Muscle layer of colon (tissue), 2 donors: ENCODE results near the gene WNK2.

Experiments used
- H3K27ac ChIP-seq: one replicate; pipeline ENCODE4 v1.7.0; 2013; ENCODE audit warnings: low read depth, mild to moderate bottlenecking, low read length, moderate library complexity
- H3K27me3 ChIP-seq, 2 donors: one replicate each; pipeline ENCODE4 v1.7.0; 2013; ENCODE audit warnings: low read length in 2 of 2, mild to moderate bottlenecking in 2 of 2; ENCODE audit not compliant: insufficient read depth in 2 of 2, control insufficient read depth in 1 of 2
- H3K36me3 ChIP-seq: one replicate; pipeline ENCODE4 v1.7.0; 2013; ENCODE audit warnings: mild to moderate bottlenecking, low read length; ENCODE audit not compliant: insufficient read depth
- H3K4me1 ChIP-seq: one replicate; pipeline ENCODE4 v1.7.0; 2013; ENCODE audit warnings: mild to moderate bottlenecking, low read length; ENCODE audit not compliant: insufficient read depth
- H3K4me3 ChIP-seq, 2 donors: one replicate each; pipeline ENCODE4 v1.7.0; 2013; ENCODE audit warnings: low read length in 2 of 2, low read depth in 1 of 2, mild to moderate bottlenecking in 1 of 2, moderate library complexity in 1 of 2
- H3K9ac ChIP-seq: one replicate; pipeline ENCODE4 v1.7.0; 2013; ENCODE audit warnings: low read length
- H3K9me3 ChIP-seq: one replicate; pipeline ENCODE4 v1.7.0; 2013; ENCODE audit warnings: mild to moderate bottlenecking, low read length
- donor health status: abdominal sarcoma.
- donor health status: Adenocarcinoma of cecum.

Gene WNK2

GRCh38 chr9:93197670-93198069, 13.7 kb downstream of the WNK2 start:
- H3K27ac ChIP-seq, result no peak overlapping the region
- H3K9ac ChIP-seq, result no peak overlapping the region
- H3K27me3 ChIP-seq, result no peaks in the 10 kb centered on the region
- no peak overlapping the region for H3K4me3 ChIP-seq
- H3K9me3 ChIP-seq, result no peaks in the 10 kb centered on the region
- H3K36me3 ChIP-seq, result no peaks in the 10 kb centered on the region
- peaks cover 74% of the 10 kb centered on the region for H3K4me1 ChIP-seq

- no peak overlapping the region for H3K4me3 ChIP-seq
- H3K4me1 ChIP-seq, result peaks cover 71% of the 10 kb centered on the region
- H3K27ac ChIP-seq, result no peak overlapping the region
- no peaks in the 10 kb centered on the region for H3K27me3 ChIP-seq
- H3K9ac ChIP-seq, result no peak overlapping the region
- H3K9me3 ChIP-seq, result no peaks in the 10 kb centered on the region
- H3K36me3 ChIP-seq, result no peaks in the 10 kb centered on the region
Measured at GRCh38 chr9:93198117-93198837, 14.3 kb downstream of the WNK2 start.

GRCh38 chr9:93198838-93199625, 15.1 kb downstream of the WNK2 start:
- H3K27me3 ChIP-seq, result no peaks in the 10 kb centered on the region
- H3K27ac ChIP-seq, result no peak overlapping the region
- H3K9ac ChIP-seq, result no peak overlapping the region

GRCh38 chr9:93200449-93200742, 16.5 kb downstream of the WNK2 start:
- H3K4me1 ChIP-seq, result peaks cover 74% of the 10 kb centered on the region
- H3K27ac ChIP-seq, result no peak overlapping the region
- H3K9ac ChIP-seq, result no peak overlapping the region

More at GRCh38 chr9:93198838-93199625, 15.1 kb downstream of the WNK2 start:
- Histone ChIP-seq H3K36me3 (no peaks in the 10 kb centered on the region), H3K4me1 (peaks cover 72% of the 10 kb centered on the region), H3K4me3 (no peak overlapping the region), H3K9me3 (no peaks in the 10 kb centered on the region)

GRCh38 chr9:93200989-93201334, 17.0 kb downstream of the WNK2 start:
- no peaks in the 10 kb centered on the region for H3K36me3 ChIP-seq
- H3K4me1 ChIP-seq, result peaks cover 78% of the 10 kb centered on the region
- H3K27me3 ChIP-seq, result no peaks in the 10 kb centered on the region
- no peaks in the 10 kb centered on the region for H3K9me3 ChIP-seq
- no peak overlapping the region for H3K9ac ChIP-seq
- peak overlapping the region; percentile 47 for H3K27ac ChIP-seq
- no peak overlapping the region for H3K4me3 ChIP-seq

More at GRCh38 chr9:93200449-93200742, 16.5 kb downstream of the WNK2 start:
- Histone ChIP-seq H3K4me3 (no peak overlapping the region), H3K27me3 (no peaks in the 10 kb centered on the region), H3K36me3 (no peaks in the 10 kb centered on the region), H3K9me3 (no peaks in the 10 kb centered on the region)

- no peaks in the 10 kb centered on the region for H3K36me3 ChIP-seq
- H3K4me3 ChIP-seq, result no peak overlapping the region
- no peak overlapping the region for H3K9ac ChIP-seq
- H3K27me3 ChIP-seq, result no peaks in the 10 kb centered on the region
- H3K4me1 ChIP-seq, result peaks cover 77% of the 10 kb centered on the region
- H3K27ac ChIP-seq, result peak overlapping the region; percentile 43
- no peaks in the 10 kb centered on the region for H3K9me3 ChIP-seq
Measured at GRCh38 chr9:93203026-93203717, 19.2 kb downstream of the WNK2 start.

GRCh38 chr9:93203718-93204469, 20.0 kb downstream of the WNK2 start:
- no peaks in the 10 kb centered on the region for H3K27me3 ChIP-seq
- peak overlapping the region; percentile 85 for H3K27ac ChIP-seq
- H3K36me3 ChIP-seq, result no peaks in the 10 kb centered on the region
- peaks cover 79% of the 10 kb centered on the region for H3K4me1 ChIP-seq
- H3K9ac ChIP-seq, result no peak overlapping the region
- H3K4me3 ChIP-seq, result no peak overlapping the region
- H3K9me3 ChIP-seq, result no peaks in the 10 kb centered on the region

GRCh38 chr9:93204470-93205043, 20.6 kb downstream of the WNK2 start:
- no peak overlapping the region for H3K4me3 ChIP-seq
- no peak overlapping the region for H3K9ac ChIP-seq
- no peaks in the 10 kb centered on the region for H3K36me3 ChIP-seq
- no peaks in the 10 kb centered on the region for H3K9me3 ChIP-seq
- H3K27me3 ChIP-seq, result no peaks in the 10 kb centered on the region
- H3K4me1 ChIP-seq, result peaks cover 79% of the 10 kb centered on the region
- peak overlapping the region; percentile 85 for H3K27ac ChIP-seq

GRCh38 chr9:93205045-93205768, 21.3 kb downstream of the WNK2 start:
- H3K4me3 ChIP-seq, result peak overlapping the region; percentile 4 to 51
- H3K9me3 ChIP-seq, result no peaks in the 10 kb centered on the region
- H3K27ac ChIP-seq, result peak overlapping the region; percentile 85
- H3K36me3 ChIP-seq, result no peaks in the 10 kb centered on the region
- no peaks in the 10 kb centered on the region for H3K27me3 ChIP-seq
- H3K4me1 ChIP-seq, result peaks cover 79% of the 10 kb centered on the region
- H3K9ac ChIP-seq, result no peak overlapping the region

- H3K9me3 ChIP-seq, result no peaks in the 10 kb centered on the region
- H3K4me3 ChIP-seq, result peak overlapping the region in 1 of 2 donors; percentile 51
- peaks cover 71% of the 10 kb centered on the region for H3K4me1 ChIP-seq
- no peak overlapping the region for H3K9ac ChIP-seq
- no peaks in the 10 kb centered on the region for H3K27me3 ChIP-seq
- H3K27ac ChIP-seq, result peak overlapping the region; percentile 85
- H3K36me3 ChIP-seq, result no peaks in the 10 kb centered on the region
Measured at GRCh38 chr9:93205896-93206575, 22.1 kb downstream of the WNK2 start.
